NCI-H82 treated with DMSO at 0.1 percent for 48 hours (cell line): ENCODE results near the gene SLC22A1.
"Not testable (repeated sequence)": the region's sequence is repeated elsewhere in the genome, so short reads cannot be mapped to it uniquely, and the experiment has no call there.

Experiments used
- DNase-seq: peaks from one replicate; lab custom pipeline; 2025; ENCODE audit not compliant: unreplicated experiment; lab: John Stamatoyannopoulos, UW

Gene SLC22A1

DNA sequence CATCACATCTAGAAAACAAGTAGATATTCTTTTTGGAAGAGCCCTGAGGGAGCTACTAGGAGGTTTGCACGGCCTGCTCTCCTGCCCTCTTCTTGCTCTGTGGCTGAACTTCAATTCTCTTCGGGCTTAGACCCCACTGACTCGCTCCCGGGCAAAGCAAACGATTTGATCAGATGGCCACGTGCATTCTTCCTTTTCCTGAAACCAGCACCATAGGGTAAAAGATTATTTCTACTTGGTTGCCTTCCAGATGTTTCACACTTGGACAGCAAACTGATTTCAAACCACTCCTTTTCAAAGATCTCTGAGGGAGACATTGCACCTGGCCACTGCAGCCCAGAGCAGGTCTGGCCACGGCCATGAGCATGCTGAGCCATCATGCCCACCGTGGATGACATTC lies at the start of gene SLC22A1:
SLC22A1 (plus strand) TSS at position 258 of the 400 bp plus-strand sequence; CDS start at position 379, 121 bp downstream.
- no peak for DNase-seq

GRCh38 chr6:160073272-160073671 lies 48.3 kb upstream of the SLC22A1 start:
- DNase-seq: no peak

DNA sequence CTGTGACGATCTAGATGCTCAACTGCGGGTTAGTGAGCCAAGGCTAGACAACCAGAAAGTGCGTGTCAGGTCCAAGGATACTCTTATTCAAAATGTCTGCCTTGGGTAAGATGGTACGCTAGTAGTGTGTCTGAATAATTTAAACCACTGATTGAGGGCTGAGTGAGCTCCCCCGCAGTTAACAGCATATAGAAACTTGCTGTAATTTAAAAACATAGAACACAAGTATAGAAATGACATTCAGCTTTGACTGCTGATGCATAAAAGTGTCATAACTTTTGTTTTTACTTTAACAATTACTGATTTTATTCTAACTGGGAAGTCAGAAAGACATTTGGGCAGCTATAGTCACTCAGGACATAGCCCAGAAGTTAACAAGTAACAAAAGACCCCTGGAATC lies 45.6 kb upstream of the SLC22A1 start:
- no peak for DNase-seq

- no peak for DNase-seq
These were observed 44.6 kb upstream of the SLC22A1 start for GRCh38 chr6:160077024-160077423.

GRCh38 chr6:160077526-160077925 lies 44.1 kb upstream of the SLC22A1 start:
- no peak for DNase-seq

- no peak for DNase-seq
These were observed 42.5 kb upstream of the SLC22A1 start for GRCh38 chr6:160078883-160079685.

DNA sequence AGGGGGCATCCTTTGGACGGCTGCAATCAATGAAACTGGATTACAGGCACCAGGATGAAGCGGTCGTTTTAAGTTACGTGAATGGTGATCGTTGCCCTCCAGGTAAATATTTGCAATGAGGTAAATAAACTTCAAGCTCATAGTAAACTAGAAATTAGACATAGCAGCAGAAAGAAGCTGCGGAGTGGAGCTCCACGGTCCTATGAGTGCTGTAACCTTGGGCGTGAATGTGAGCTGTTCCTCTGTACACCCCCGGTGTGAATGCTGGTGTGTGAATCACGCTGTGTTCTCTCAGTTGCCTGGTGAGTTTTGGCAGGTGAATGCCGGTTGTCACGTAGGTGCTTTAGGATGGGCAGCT lies 42.0 kb upstream of the SLC22A1 start:
- DNase-seq: no peak

- DNase-seq: no peak
These were observed 41.5 kb upstream of the SLC22A1 start for GRCh38 chr6:160080097-160080496.

GRCh38 chr6:160081398-160081797 lies 40.2 kb upstream of the SLC22A1 start:
- no peak for DNase-seq

DNA sequence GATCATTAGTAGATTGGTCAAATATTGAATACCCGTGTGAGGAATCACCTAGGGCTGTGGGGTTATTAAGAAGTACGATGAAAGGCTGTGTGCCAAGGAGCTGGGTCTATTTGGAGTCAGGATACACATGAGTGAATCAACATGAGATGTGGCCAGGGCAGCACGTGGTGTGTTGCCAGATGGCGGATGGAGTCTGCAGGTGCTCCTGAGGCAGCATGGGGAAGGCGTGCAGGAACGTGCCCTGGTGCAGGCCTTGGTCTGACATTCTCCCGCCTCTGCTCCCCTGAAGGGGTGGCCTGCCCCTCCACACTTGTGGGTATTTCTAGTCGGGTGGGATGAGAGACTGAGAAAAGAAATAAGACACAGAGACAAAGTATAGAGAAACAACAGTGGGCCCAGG lies 39.0 kb upstream of the SLC22A1 start:
- no peak for DNase-seq

DNA sequence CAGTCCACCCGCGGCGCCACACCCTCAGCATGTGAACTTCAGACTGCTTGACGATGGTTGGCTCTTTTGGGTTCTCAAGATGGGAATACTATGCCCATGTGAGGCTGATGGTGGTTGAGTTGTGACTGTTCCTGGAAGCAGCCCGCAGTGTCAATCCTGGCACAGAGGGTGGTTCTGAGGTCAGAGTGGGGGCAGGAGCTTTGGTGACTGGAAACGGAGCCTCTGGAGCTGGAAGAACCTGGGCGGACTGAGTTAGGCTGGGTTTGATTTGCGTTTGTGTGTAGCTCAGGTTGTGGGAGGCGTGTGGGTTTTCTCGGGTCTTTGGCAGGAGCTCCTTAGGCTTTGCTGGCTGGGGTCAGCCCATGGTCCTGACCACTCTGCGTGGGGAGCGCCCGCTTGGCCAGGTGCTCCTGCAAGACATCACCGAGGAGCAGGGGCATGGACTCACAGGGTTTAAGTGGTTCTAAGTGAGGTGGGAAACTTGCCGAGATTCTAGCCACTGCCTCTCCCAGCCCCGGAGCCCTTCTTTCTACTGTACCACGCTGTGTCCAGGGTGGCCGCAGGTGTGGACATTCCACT lies 37.3 kb upstream of the SLC22A1 start:
- DNase-seq: no peak

GRCh38 chr6:160085226-160085625 lies 36.4 kb upstream of the SLC22A1 start:
- DNase-seq: no peak

DNA sequence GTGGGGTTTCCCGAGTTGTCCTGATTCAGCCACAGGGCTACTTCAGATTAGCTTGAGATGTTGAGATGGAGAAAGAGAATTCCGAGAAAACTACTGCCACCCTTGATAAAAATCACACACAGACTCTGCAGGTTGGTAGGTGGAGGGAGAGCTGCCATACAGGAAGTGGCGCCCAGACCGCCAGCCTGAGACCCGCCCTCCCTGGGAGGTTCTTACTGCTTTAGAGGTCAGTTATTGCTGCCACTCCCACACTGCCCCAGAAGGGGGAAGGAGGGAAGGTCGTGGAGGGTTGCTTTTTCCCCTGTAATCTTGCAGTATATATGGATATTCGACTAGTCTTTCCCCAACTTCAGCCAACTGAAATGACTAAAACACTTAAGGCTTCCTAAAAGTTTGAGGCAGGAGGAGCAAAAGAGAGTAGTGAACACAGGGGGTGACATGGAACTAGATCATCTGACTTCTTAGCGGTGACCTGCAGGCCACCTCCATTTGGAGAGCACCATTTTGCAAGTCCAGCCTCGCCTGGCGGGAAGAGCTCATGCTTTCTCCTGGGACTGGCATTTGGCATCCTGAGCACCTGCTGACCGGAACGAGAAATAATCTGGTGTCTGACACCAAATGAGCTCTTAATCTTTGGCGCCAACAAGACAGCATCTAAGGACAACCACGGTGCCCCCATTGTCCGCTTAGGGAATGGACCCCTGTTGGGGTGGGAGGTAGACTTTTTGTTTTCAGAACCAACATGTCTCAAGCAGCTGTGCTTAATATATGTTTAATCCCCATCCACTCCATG lies 35.7 kb upstream of the SLC22A1 start:
- DNase-seq: no peak

- no peak for DNase-seq
These were observed 34.9 kb upstream of the SLC22A1 start for GRCh38 chr6:160086754-160087153.

GRCh38 chr6:160088069-160088783 lies 33.4 kb upstream of the SLC22A1 start:
- DNase-seq: no peak

- DNase-seq: no peak
These were observed 32.7 kb upstream of the SLC22A1 start for GRCh38 chr6:160088784-160089533.

- DNase-seq: no peak
These were observed 32.1 kb upstream of the SLC22A1 start for GRCh38 chr6:160089534-160089897.

DNA sequence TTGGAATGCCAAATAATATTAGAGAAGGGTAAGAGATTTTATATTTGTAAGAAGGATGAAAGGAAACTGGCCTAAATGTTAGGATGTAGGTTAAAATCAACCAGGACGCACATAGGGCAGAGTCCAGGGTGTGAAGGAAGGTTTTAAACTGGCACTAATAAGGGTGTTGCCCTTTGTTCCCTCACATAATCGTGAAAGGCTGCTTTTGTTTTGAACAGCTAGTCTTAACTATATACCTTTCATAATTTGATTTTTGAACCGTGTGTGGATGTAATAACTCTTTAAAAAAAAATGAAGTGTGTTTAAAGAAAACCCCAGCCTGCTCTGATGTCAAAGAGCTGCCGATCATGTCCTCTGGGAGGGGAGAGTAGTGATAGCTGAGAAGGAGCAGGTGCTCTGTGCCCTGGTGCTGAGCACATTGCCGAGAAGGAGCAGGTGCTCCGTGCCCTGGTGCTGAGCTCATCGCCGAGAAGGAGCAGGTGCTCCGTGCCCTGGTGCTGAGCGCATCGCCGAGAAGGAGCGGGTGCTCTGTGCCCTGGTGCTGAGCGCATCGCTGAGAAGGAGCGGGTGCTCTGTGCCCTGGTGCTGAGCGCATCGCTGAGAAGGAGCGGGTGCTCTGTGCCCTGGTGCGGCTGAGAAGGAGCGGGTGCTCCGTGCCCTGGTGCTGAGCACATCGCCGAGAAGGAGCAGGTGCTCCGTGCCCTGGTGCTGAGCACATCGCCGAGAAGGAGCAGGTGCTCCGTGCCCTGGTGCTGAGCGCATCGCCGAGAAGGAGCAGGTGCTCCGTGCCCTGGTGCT lies 31.0 kb upstream of the SLC22A1 start:
- not testable (repeated sequence) for DNase-seq

- not testable (repeated sequence) for DNase-seq
These were observed 29.4 kb upstream of the SLC22A1 start for GRCh38 chr6:160092176-160092575.

DNA sequence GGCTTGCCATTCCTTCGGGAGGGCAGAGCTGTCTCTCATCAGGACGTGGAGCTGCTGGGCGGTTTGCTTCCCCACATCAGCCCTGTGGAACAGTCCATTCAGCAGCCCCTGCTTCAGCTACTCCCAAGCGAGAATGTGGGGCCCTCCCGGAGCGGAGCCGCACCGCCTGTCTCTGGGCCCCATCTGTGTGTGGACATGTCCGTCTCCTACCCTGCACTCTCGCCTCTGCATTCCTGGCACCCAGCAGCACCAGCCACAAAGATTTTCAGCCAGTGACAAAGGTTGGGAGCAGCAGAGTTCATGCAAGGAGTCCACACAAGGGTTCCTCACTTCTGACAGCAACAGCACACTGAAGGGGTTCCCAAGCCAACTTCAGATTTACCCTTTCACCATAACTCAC lies 29.0 kb upstream of the SLC22A1 start:
- DNase-seq: no peak
